SU-DHL-6 (cell line): ENCODE measurements around the gene WNT7A.

Source experiments
- CTCF ChIP-seq: fragments of 200-600 bp; sonication (generic); IDR thresholded peaks from one replicate; pipeline ENCODE4 v1.5.1; 2017; ENCODE audit warnings: antibody characterized with exemption, mild to moderate bottlenecking, low read length, moderate library complexity; ENCODE audit not compliant: insufficient read depth, poor library complexity, severe bottlenecking
- EZH2phosphoT487 ChIP-seq: fragments of 200-600 bp; sonication (generic), shearing (Covaris generic); conservative IDR thresholded peaks from 2 replicates; pipeline ENCODE4 v1.6.1; 2018; ENCODE audit warnings: mild to moderate bottlenecking, antibody characterized with exemption, low read length, moderate library complexity, mixed read lengths

- TF ChIP-seq CTCF = no peak
- no peak for TF ChIP-seq EZH2phosphoT487
Measured at GRCh38 chr3:13854492-13854891, 25.4 kb downstream of the WNT7A start.
